SU-DHL-6 (cell line): ENCODE data around the gene RHOH.

Experiments
- H2AFZ ChIP-seq: fragments of 200-600 bp; sonication (generic); 2 replicates; pipeline ENCODE4 v1.6.1; 2014; ENCODE audit warnings: low read depth, mild to moderate bottlenecking, moderate library complexity, mixed read lengths, antibody characterized with exemption, low read length; ENCODE audit not compliant: severe bottlenecking
- H3F3A ChIP-seq: fragments of 200-600 bp; shearing (Covaris generic); 2 replicates; pipeline ENCODE4 v1.6.0; 2016; ENCODE audit warnings: antibody characterized with exemption, mild to moderate bottlenecking; ENCODE audit not compliant: insufficient read depth
- H3K27ac ChIP-seq: fragments of 200-600 bp; sonication (generic); 2 replicates; pipeline ENCODE4 v1.5.1; 2016; ENCODE audit warnings: low read depth, mild to moderate bottlenecking, low read length, moderate library complexity, mixed read lengths
- H3K27me3 ChIP-seq: fragments of 200-600 bp; sonication (generic), shearing (Covaris generic); 2 replicates; pipeline ENCODE4 v1.6.0; 2014; ENCODE audit warnings: mild to moderate bottlenecking, low read length
- H3K36me3 ChIP-seq: fragments of 200-600 bp; sonication (generic); 2 replicates; pipeline ENCODE4 v1.6.1; 2014; ENCODE audit warnings: mild to moderate bottlenecking, low read length, mixed read lengths
- H3K4me2 ChIP-seq: fragments of 300-600, 200-600 bp; shearing (Covaris generic), sonication (generic); 2 replicates; pipeline ENCODE4 v1.6.0; 2014; ENCODE audit warnings: low read length, low read depth, mild to moderate bottlenecking; ENCODE audit not compliant: poor library complexity, severe bottlenecking
- H3K4me3 ChIP-seq: fragments of 200-600 bp; sonication (generic); 2 replicates; pipeline ENCODE4 v1.5.1; 2014; ENCODE audit warnings: antibody characterized with exemption, low read length, mild to moderate bottlenecking, mixed read lengths; ENCODE audit not compliant: insufficient read depth, poor library complexity, severe bottlenecking
- H3K79me2 ChIP-seq: fragments of 200-600 bp; sonication (generic); 2 replicates; pipeline ENCODE4 v1.6.1; 2014; ENCODE audit warnings: mild to moderate bottlenecking, low read length, moderate library complexity; ENCODE audit not compliant: insufficient read depth
- H3K9ac ChIP-seq: fragments of 200-600 bp; sonication (generic); 2 replicates; pipeline ENCODE4 v1.7.0; 2014; ENCODE audit warnings: mild to moderate bottlenecking, low read length
- H3K9me2 ChIP-seq: fragments of 200-600 bp; sonication (generic); replicated peaks from 2 replicates; pipeline ENCODE4 v1.6.1; 2014; ENCODE audit warnings: low read length; ENCODE audit not compliant: insufficient read depth
- H3K9me3 ChIP-seq: fragments of 200-600 bp; sonication (generic); 2 replicates; pipeline ENCODE4 v1.6.1; 2014; ENCODE audit warnings: low read length, mixed read lengths; ENCODE audit not compliant: insufficient read depth
- H4K20me1 ChIP-seq: fragments of 200-600 bp; sonication (generic); 2 replicates; pipeline ENCODE4 v1.6.1; 2014; ENCODE audit warnings: low read depth, mild to moderate bottlenecking, antibody characterized with exemption, low read length, moderate library complexity, mixed read lengths
- CTCF ChIP-seq: fragments of 200-600 bp; sonication (generic); IDR thresholded peaks from one replicate; pipeline ENCODE4 v1.5.1; 2017; ENCODE audit warnings: antibody characterized with exemption, mild to moderate bottlenecking, low read length, moderate library complexity; ENCODE audit not compliant: insufficient read depth, poor library complexity, severe bottlenecking
- EZH2phosphoT487 ChIP-seq: fragments of 200-600 bp; sonication (generic), shearing (Covaris generic); conservative IDR thresholded peaks from 2 replicates; pipeline ENCODE4 v1.6.1; 2018; ENCODE audit warnings: mild to moderate bottlenecking, antibody characterized with exemption, low read length, moderate library complexity, mixed read lengths

Gene RHOH

GRCh38 chr4:40256817-40257216, 60.0 kb downstream of the RHOH start:
- H4K20me1 ChIP-seq: no peaks in the 10 kb centered on the region
- no peak overlapping the region for H3K9ac ChIP-seq
- TF ChIP-seq CTCF (no peak), EZH2phosphoT487 (no peak)
- no peak overlapping the region for H3K4me3 ChIP-seq
- peaks cover 5% of the 10 kb centered on the region; the same call in 1 of the 2 replicates for H3F3A ChIP-seq
- no peak overlapping the region for H3K27ac ChIP-seq
- no peaks in the 10 kb centered on the region for H3K9me3 ChIP-seq
- no peak overlapping the region for H2AFZ ChIP-seq
- H3K27me3 ChIP-seq: no peaks in the 10 kb centered on the region
- no peaks in the 10 kb centered on the region for H3K36me3 ChIP-seq
- H3K79me2 ChIP-seq: no peaks in the 10 kb centered on the region
- H3K4me2 ChIP-seq: no peak overlapping the region
- no peaks in the 10 kb centered on the region for H3K9me2 ChIP-seq

DNA sequence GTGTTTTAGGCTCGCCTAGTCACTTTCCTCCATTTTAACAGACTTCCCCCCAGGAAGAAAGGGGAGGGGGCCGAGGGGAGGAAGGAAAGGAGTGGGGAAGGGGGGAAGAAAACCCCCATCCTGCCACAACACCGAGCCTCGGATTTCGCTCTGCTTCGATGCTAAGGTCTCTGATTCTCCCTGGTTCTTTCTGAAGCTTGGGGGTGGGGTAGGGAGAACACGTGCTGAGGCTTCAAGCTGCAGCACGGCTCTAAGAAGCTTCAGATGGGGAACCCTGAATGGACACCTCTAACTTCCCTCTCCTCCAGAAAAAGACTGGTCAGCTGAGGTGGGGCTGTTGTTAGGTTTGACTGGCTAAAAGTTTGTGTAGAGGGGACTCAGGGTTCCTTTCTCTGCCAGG, 61.8 kb downstream of the RHOH start:
- H3K4me2 ChIP-seq: no peak overlapping the region
- H3K27ac ChIP-seq: no peak overlapping the region
- H3K9me2 ChIP-seq: no peaks in the 10 kb centered on the region
- no peaks in the 10 kb centered on the region for H4K20me1 ChIP-seq
- no peaks in the 10 kb centered on the region for H3K79me2 ChIP-seq
- H2AFZ ChIP-seq: no peak overlapping the region
- no peak overlapping the region for H3K9ac ChIP-seq
- H3K27me3 ChIP-seq: no peaks in the 10 kb centered on the region
- H3K4me3 ChIP-seq: no peak overlapping the region
- no peaks in the 10 kb centered on the region for H3K36me3 ChIP-seq
- TF ChIP-seq CTCF (no peak), EZH2phosphoT487 (no peak)
- 0 out of 2 replicates have a peak, but pooled peaks cover under 1% of the 10 kb centered on the region for H3F3A ChIP-seq
- no peaks in the 10 kb centered on the region for H3K9me3 ChIP-seq

GRCh38 chr4:40261231-40262076, 64.6 kb downstream of the RHOH start:
- Histone ChIP-seq H4K20me1 (no peaks in the 10 kb centered on the region), H3K27me3 (no peaks in the 10 kb centered on the region), H3F3A (no peaks in the 10 kb centered on the region), H3K36me3 (no peaks in the 10 kb centered on the region), H3K9ac (no peak overlapping the region), H3K4me3 (no peak overlapping the region), H3K9me3 (no peaks in the 10 kb centered on the region), H3K27ac (no peak overlapping the region), H3K79me2 (no peaks in the 10 kb centered on the region), H2AFZ (no peak overlapping the region), H3K4me2 (no peak overlapping the region), H3K9me2 (no peaks in the 10 kb centered on the region)
- no peak for TF ChIP-seq CTCF
- TF ChIP-seq EZH2phosphoT487: no peak
